ENCODE results near the gene ANKFY1.

GRCh38 chr17:4125552-4125951 is 138.2 kb downstream of the ANKFY1 start:
- TF ChIP-seq CTCF (conservative IDR thresholded peaks at IDR 0.05; ENCODE audit: low read depth, low read length) (no peak), EZH2 (IDR thresholded peaks at IDR 0.05; ENCODE audit: borderline replicate concordance, low read depth, low read length, poor library complexity, severe bottlenecking) (no peak)

Data from A673 (cell line).